ENCODE measurements around the gene CD300LG.

CD300LG gene

DNA sequence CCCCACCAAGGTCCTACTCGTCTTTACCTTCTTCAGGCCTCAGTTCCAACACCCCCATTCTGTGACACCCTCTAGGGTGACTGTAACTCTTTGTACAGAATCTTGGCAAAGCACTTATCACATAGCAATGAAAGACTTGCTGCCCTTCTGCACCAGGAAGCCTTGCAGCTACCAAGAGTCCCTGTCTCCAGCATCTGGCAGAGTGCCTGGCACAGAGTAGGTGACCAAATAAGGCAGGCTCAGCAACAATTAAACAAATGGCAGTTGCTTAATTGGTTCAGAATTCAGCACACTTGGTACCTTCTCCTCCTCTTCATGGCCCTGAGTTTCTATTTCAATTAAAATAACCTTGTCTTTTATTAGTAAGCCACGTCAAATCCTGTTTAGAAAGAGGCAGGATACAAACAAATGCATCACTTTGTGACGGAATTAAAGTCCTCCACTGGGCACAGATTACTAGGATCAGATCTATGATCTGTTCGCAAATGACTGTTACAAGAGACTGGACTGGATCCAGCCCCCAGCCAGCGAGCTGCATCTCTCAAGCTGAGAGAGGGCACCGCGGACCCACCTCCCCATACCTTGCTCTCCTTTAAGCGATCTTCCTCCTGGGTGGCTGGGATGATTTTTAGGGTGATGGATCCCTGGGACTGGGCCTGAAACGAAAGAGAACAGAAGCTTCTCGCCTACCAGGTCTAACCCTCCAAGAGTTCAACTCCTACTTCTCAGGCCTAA is 23.5 kb upstream of the CD300LG start:
- no peak overlapping the region for H3K4ac ChIP-seq (ENCODE audit: low read depth in 1 of 2, low read length in 2 of 2)
- H4K8ac ChIP-seq (ENCODE audit: low read length): no peak overlapping the region
- WGBS: 96% methylated on average over 7 of the region's 10 CpGs
- H2AK5ac ChIP-seq (ENCODE audit: low read length, severe bottlenecking): no peak overlapping the region
- H3K36me3 ChIP-seq (ENCODE audit: control insufficient read depth in 1 of 2, insufficient read depth in 2 of 2, low read depth in 1 of 2, low read length in 2 of 2): peaks cover 40 to 80% of the 10 kb centered on the region in 2 experiments
- no peak overlapping the region for H4K91ac ChIP-seq (ENCODE audit: low read length)
- H2AFZ ChIP-seq (ENCODE audit: low read depth, low read length): no peak overlapping the region
- DNase-seq: no peak
- no peak overlapping the region for H2BK12ac ChIP-seq (ENCODE audit: low read length in 2 of 2)
- H3K4me3 ChIP-seq (ENCODE audit: insufficient read depth in 1 of 2, low read depth in 1 of 2, low read length in 2 of 2): no peak overlapping the region
- H2BK120ac ChIP-seq (ENCODE audit: low read depth, low read length): no peak overlapping the region
- H3K23ac ChIP-seq (ENCODE audit: low read length in 2 of 2): no peak overlapping the region
- peaks cover 7% of the 10 kb centered on the region for H3K79me1 ChIP-seq (replicated peaks; ENCODE audit: low read length, poor library complexity, severe bottlenecking)
- H3K9me3 ChIP-seq (ENCODE audit: control insufficient read depth, low read length): no peaks in the 10 kb centered on the region
- no peak overlapping the region for H3K14ac ChIP-seq (ENCODE audit: low read length in 2 of 2)
- no peaks in the 10 kb centered on the region for H3K4me1 ChIP-seq (ENCODE audit: control insufficient read depth, insufficient read depth, low read depth, low read length)
- H2BK15ac ChIP-seq (ENCODE audit: low read depth, poor library complexity, severe bottlenecking): no peak overlapping the region
- no peaks in the 10 kb centered on the region for H3K27me3 ChIP-seq (ENCODE audit: control insufficient read depth in 1 of 2, insufficient read depth in 1 of 2, low read length in 2 of 2)
- no peak overlapping the region for H3K4me2 ChIP-seq (ENCODE audit: low read length, poor library complexity, severe bottlenecking)
- H3K27ac ChIP-seq (ENCODE audit: low read length, poor library complexity, severe bottlenecking): no peak overlapping the region
- H3K18ac ChIP-seq (ENCODE audit: low read depth in 1 of 2, low read length in 2 of 2): no peak overlapping the region
- no peak overlapping the region for H2BK5ac ChIP-seq (ENCODE audit: low read depth, low read length, poor library complexity, severe bottlenecking)
- H3K9ac ChIP-seq (ENCODE audit: low read length): no peak overlapping the region

GRCh38 chr17:43825567-43825966 is 21.4 kb upstream of the CD300LG start:
- no peak overlapping the region for H2AFZ ChIP-seq (ENCODE audit: low read depth, low read length)
- no peak for DNase-seq
- no peak overlapping the region for H3K14ac ChIP-seq (ENCODE audit: low read length in 2 of 2)
- no peaks in the 10 kb centered on the region for H3K27me3 ChIP-seq (ENCODE audit: control insufficient read depth in 1 of 2, insufficient read depth in 1 of 2, low read length in 2 of 2)
- H3K23ac ChIP-seq (ENCODE audit: low read length in 2 of 2): no peak overlapping the region
- H4K8ac ChIP-seq (ENCODE audit: low read length): no peak overlapping the region
- no peak overlapping the region for H3K27ac ChIP-seq (ENCODE audit: low read length, poor library complexity, severe bottlenecking)
- no peak overlapping the region for H3K4me3 ChIP-seq (ENCODE audit: insufficient read depth in 1 of 2, low read depth in 1 of 2, low read length in 2 of 2)
- H2BK15ac ChIP-seq (ENCODE audit: low read depth, poor library complexity, severe bottlenecking): no peak overlapping the region
- H3K79me1 ChIP-seq (replicated peaks; ENCODE audit: low read length, poor library complexity, severe bottlenecking): peaks cover 4% of the 10 kb centered on the region
- H2AK5ac ChIP-seq (ENCODE audit: low read length, severe bottlenecking): no peak overlapping the region
- no peak overlapping the region for H3K4ac ChIP-seq (ENCODE audit: low read depth in 1 of 2, low read length in 2 of 2)
- no peaks in the 10 kb centered on the region for H3K4me1 ChIP-seq (ENCODE audit: control insufficient read depth, insufficient read depth, low read depth, low read length)
- no peak overlapping the region for H3K9ac ChIP-seq (ENCODE audit: low read length)
- no peak overlapping the region for H4K91ac ChIP-seq (ENCODE audit: low read length)
- H3K36me3 ChIP-seq (ENCODE audit: control insufficient read depth in 1 of 2, insufficient read depth in 2 of 2, low read depth in 1 of 2, low read length in 2 of 2): peaks cover 55 to 86% of the 10 kb centered on the region in 2 experiments
- H2BK5ac ChIP-seq (ENCODE audit: low read depth, low read length, poor library complexity, severe bottlenecking): no peak overlapping the region
- 97% methylated on average over 12 of the region's 12 CpGs for WGBS
- H2BK12ac ChIP-seq (ENCODE audit: low read length in 2 of 2): no peak overlapping the region
- no peak overlapping the region for H3K4me2 ChIP-seq (ENCODE audit: low read length, poor library complexity, severe bottlenecking)
- H3K18ac ChIP-seq (ENCODE audit: low read depth in 1 of 2, low read length in 2 of 2): no peak overlapping the region
- no peaks in the 10 kb centered on the region for H3K9me3 ChIP-seq (ENCODE audit: control insufficient read depth, low read length)
- H2BK120ac ChIP-seq (ENCODE audit: low read depth, low read length): no peak overlapping the region

DNA sequence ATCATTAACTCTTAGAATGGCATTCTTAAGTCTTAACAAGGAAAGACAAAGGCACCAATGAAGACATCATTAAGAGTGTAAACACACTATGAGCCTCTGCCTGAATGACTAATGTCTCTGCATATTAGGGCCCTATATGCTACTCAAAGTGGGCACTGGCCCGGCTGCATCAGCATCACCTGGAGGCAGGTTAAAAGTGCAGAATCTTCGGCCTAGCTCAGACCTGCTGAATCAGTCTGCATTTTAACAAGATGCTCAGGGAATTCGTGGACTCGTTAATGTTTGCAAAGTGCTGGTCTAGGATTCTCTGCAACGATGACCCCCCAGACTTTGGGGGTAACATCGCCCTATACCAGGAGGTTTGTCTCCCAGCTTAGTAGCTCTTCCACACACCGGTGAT is 20.8 kb upstream of the CD300LG start:
- Histone ChIP-seq H2BK5ac (ENCODE audit: low read depth, low read length, poor library complexity, severe bottlenecking) (no peak overlapping the region), H3K79me1 (replicated peaks; ENCODE audit: low read length, poor library complexity, severe bottlenecking) (peaks cover 4% of the 10 kb centered on the region), H3K4me3 (ENCODE audit: insufficient read depth in 1 of 2, low read depth in 1 of 2, low read length in 2 of 2) (no peak overlapping the region), H2BK120ac (ENCODE audit: low read depth, low read length) (no peak overlapping the region), H2BK15ac (ENCODE audit: low read depth, poor library complexity, severe bottlenecking) (no peak overlapping the region), H4K8ac (ENCODE audit: low read length) (no peak overlapping the region), H3K14ac (ENCODE audit: low read length in 2 of 2) (no peak overlapping the region), H3K9ac (ENCODE audit: low read length) (no peak overlapping the region), H3K18ac (ENCODE audit: low read depth in 1 of 2, low read length in 2 of 2) (no peak overlapping the region), H2BK12ac (ENCODE audit: low read length in 2 of 2) (no peak overlapping the region), H3K9me3 (ENCODE audit: control insufficient read depth, low read length) (no peaks in the 10 kb centered on the region), H2AK5ac (ENCODE audit: low read length, severe bottlenecking) (no peak overlapping the region), H3K4me2 (ENCODE audit: low read length, poor library complexity, severe bottlenecking) (no peak overlapping the region), H3K4ac (ENCODE audit: low read depth in 1 of 2, low read length in 2 of 2) (no peak overlapping the region), H4K91ac (ENCODE audit: low read length) (no peak overlapping the region), H2AFZ (ENCODE audit: low read depth, low read length) (no peak overlapping the region), H3K27me3 (ENCODE audit: control insufficient read depth in 1 of 2, insufficient read depth in 1 of 2, low read length in 2 of 2) (no peaks in the 10 kb centered on the region), H3K4me1 (ENCODE audit: control insufficient read depth, insufficient read depth, low read depth, low read length) (no peaks in the 10 kb centered on the region), H3K23ac (ENCODE audit: low read length in 2 of 2) (no peak overlapping the region), H3K36me3 (ENCODE audit: control insufficient read depth in 1 of 2, insufficient read depth in 2 of 2, low read depth in 1 of 2, low read length in 2 of 2) (peaks cover 57 to 86% of the 10 kb centered on the region in 2 experiments), H3K27ac (ENCODE audit: low read length, poor library complexity, severe bottlenecking) (no peak overlapping the region)
- no peak for DNase-seq
- 88% methylated on average over 6 of the region's 7 CpGs for WGBS

GRCh38 chr17:43827596-43827995 is 19.4 kb upstream of the CD300LG start:
- Histone ChIP-seq H2BK120ac (ENCODE audit: low read depth, low read length) (no peak overlapping the region), H3K14ac (ENCODE audit: low read length in 2 of 2) (no peak overlapping the region), H3K79me1 (replicated peaks; ENCODE audit: low read length, poor library complexity, severe bottlenecking) (peaks cover 8% of the 10 kb centered on the region), H3K4me3 (ENCODE audit: insufficient read depth in 1 of 2, low read depth in 1 of 2, low read length in 2 of 2) (no peak overlapping the region), H3K9me3 (ENCODE audit: control insufficient read depth, low read length) (no peaks in the 10 kb centered on the region), H2AK5ac (ENCODE audit: low read length, severe bottlenecking) (no peak overlapping the region), H3K4me1 (ENCODE audit: control insufficient read depth, insufficient read depth, low read depth, low read length) (peaks cover 9% of the 10 kb centered on the region), H3K36me3 (ENCODE audit: control insufficient read depth in 1 of 2, insufficient read depth in 2 of 2, low read depth in 1 of 2, low read length in 2 of 2) (peaks cover 60 to 76% of the 10 kb centered on the region in 2 experiments), H2BK12ac (ENCODE audit: low read length in 2 of 2) (no peak overlapping the region), H3K9ac (ENCODE audit: low read length) (no peak overlapping the region), H3K23ac (ENCODE audit: low read length in 2 of 2) (no peak overlapping the region), H2AFZ (ENCODE audit: low read depth, low read length) (no peak overlapping the region), H3K4ac (ENCODE audit: low read depth in 1 of 2, low read length in 2 of 2) (no peak overlapping the region), H3K4me2 (ENCODE audit: low read length, poor library complexity, severe bottlenecking) (no peak overlapping the region), H3K27me3 (ENCODE audit: control insufficient read depth in 1 of 2, insufficient read depth in 1 of 2, low read length in 2 of 2) (no peaks in the 10 kb centered on the region), H2BK5ac (ENCODE audit: low read depth, low read length, poor library complexity, severe bottlenecking) (no peak overlapping the region), H3K27ac (ENCODE audit: low read length, poor library complexity, severe bottlenecking) (no peak overlapping the region), H4K91ac (ENCODE audit: low read length) (no peak overlapping the region), H2BK15ac (ENCODE audit: low read depth, poor library complexity, severe bottlenecking) (no peak overlapping the region), H4K8ac (ENCODE audit: low read length) (no peak overlapping the region), H3K18ac (ENCODE audit: low read depth in 1 of 2, low read length in 2 of 2) (no peak overlapping the region)
- WGBS: 93% methylated on average over 9 of the region's 9 CpGs
- no peak for DNase-seq

Data from mesenchymal stem cell (in vitro differentiated cells and primary cell).